22Rv1 (cell line): ENCODE data around the gene MTMR11.

Source experiments
- ZFX ChIP-seq: fragments of 450-650 bp; IDR thresholded peaks from 2 replicates; pipeline ENCODE4 v1.6.1; 2017; ENCODE audit warnings: antibody characterized with exemption, borderline replicate concordance
- TF ChIP-seq, protein P1 (sequence below): fragments of 450-650 bp; IDR thresholded peaks from 2 replicates; pipeline ENCODE4 v1.5.1; 2017; ENCODE audit warnings: mild to moderate bottlenecking

DNA sequence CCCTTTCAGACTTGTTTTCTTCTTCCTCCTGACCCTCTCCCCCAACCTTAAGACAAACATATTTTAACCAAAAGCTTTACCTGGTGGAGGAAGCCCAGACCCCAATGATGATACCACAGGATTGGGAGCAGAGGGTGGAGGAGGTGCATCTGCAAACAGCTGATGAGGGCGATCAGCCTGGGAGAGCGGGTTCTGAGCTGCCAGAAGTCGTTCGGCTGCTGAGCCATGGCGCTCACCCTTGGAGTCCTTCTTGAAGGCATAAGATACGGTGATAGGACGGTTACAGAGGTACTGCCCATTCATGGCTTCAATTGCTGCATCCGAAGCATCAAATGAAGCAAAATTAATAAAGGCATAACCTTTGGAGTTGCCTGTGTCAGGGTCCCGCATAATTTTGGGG is 10.4 kb downstream of the MTMR11 start:
- TF ChIP-seq, protein P1, sequence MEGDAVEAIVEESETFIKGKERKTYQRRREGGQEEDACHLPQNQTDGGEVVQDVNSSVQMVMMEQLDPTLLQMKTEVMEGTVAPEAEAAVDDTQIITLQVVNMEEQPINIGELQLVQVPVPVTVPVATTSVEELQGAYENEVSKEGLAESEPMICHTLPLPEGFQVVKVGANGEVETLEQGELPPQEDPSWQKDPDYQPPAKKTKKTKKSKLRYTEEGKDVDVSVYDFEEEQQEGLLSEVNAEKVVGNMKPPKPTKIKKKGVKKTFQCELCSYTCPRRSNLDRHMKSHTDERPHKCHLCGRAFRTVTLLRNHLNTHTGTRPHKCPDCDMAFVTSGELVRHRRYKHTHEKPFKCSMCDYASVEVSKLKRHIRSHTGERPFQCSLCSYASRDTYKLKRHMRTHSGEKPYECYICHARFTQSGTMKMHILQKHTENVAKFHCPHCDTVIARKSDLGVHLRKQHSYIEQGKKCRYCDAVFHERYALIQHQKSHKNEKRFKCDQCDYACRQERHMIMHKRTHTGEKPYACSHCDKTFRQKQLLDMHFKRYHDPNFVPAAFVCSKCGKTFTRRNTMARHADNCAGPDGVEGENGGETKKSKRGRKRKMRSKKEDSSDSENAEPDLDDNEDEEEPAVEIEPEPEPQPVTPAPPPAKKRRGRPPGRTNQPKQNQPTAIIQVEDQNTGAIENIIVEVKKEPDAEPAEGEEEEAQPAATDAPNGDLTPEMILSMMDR, result no peak
- TF ChIP-seq ZFX, result no peak
